ENCODE results near the gene NAV2. TPM values are rescaled to one million over a fixed set of nuclear protein-coding genes. Genes with fewer than 3 reads are reported as not detected.
"Not testable (repeated sequence)": the region's sequence is repeated elsewhere in the genome, so short reads cannot be mapped to it uniquely, and the experiment has no call there.

NAV2 gene
- total RNA-seq, 4 donors from 2014 or later, result 9.1 to 34.7 (median 22.2) TPM

GRCh38 chr11:20000351-20001134, 287.9 kb downstream of the NAV2 start:
- no peak overlapping the region for H3K27ac ChIP-seq
- no peaks in the 10 kb centered on the region for H3K4me1 ChIP-seq
- no peak overlapping the region for H3K4me3 ChIP-seq
- WGBS, result 89% methylated on average over 12 of the region's 13 CpGs
- no peaks in the 10 kb centered on the region for H3K27me3 ChIP-seq
- no peak for TF ChIP-seq CTCF (IDR thresholded peaks at IDR 0.05)
- TF ChIP-seq POLR2AphosphoS5 (IDR thresholded peaks at IDR 0.05), result no peak
- no peak for TF ChIP-seq EP300 (IDR thresholded peaks at IDR 0.05)
- no peak for TF ChIP-seq POLR2A (IDR thresholded peaks at IDR 0.05)
- no peaks in the 10 kb centered on the region for H3K9me3 ChIP-seq
- no peaks in the 10 kb centered on the region for H3K36me3 ChIP-seq
- DNase-seq (ENCODE audit: low spot score in 2 of 2), result no peak

DNA sequence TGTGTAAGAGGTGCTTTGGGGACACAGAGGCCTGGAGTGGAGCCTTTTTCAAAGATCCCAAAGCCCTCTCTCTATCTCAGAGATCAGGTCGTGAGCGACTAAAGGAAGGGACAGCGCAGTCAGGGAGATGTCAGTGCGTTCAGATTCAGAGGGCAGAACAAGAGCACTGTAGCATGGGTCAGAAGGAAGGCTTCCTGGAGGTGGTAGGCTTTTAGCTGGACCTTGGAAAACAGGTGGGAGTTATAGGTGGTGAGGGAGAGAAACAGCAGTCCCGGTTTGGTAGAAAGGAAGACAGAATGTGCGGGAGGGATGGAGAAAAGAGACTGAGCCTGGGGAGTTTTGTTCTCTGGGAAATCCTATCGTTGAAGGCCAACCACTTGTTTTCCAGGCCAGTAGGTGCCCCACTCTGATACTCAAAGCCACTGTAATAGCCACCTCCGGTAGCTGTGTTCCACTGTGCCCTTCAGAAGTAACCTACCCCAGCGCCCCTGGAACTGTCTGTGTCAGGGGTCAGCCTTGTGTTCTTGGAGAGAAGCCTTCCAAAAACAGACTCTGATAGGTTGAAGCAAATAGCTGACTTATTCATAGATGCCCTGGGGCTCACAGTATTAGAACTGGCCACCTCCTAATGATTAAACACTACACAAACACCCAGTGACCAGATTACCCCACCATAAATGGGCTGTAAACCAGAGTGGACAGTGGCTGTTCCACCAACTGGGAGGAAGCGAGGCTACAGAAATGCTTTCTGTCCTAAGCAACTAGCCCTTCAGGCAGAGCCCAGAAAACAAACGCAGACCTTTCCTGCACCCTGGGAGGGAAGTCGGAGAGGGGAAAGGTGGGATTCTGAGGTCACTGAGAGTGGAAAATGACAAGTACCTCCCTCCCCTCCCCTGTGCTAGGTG, 289.9 kb downstream of the NAV2 start:
- Histone ChIP-seq H3K9me3 (no peaks in the 10 kb centered on the region), H3K4me1 (no peaks in the 10 kb centered on the region), H3K4me3 (no peak overlapping the region), H3K27me3 (no peaks in the 10 kb centered on the region), H3K36me3 (no peaks in the 10 kb centered on the region), H3K27ac (no peak overlapping the region)
- no peak for DNase-seq (ENCODE audit: low spot score in 2 of 2)
- 91% methylated on average over 12 of the region's 12 CpGs for WGBS
- TF ChIP-seq EP300 (IDR thresholded peaks at IDR 0.05), result no peak
- no peak for TF ChIP-seq CTCF (IDR thresholded peaks at IDR 0.05)
- TF ChIP-seq POLR2AphosphoS5 (IDR thresholded peaks at IDR 0.05), result no peak
- no peak for TF ChIP-seq POLR2A (IDR thresholded peaks at IDR 0.05)

- 74% methylated on average over 4 of the region's 4 CpGs for WGBS
- TF ChIP-seq EP300 (IDR thresholded peaks at IDR 0.05) (no peak), POLR2A (IDR thresholded peaks at IDR 0.05) (no peak), POLR2AphosphoS5 (IDR thresholded peaks at IDR 0.05) (no peak), CTCF (IDR thresholded peaks at IDR 0.05) (no peak)
- Histone ChIP-seq H3K27me3 (no peaks in the 10 kb centered on the region), H3K9me3 (no peaks in the 10 kb centered on the region), H3K4me1 (no peaks in the 10 kb centered on the region), H3K4me3 (no peak overlapping the region), H3K27ac (no peak overlapping the region), H3K36me3 (no peaks in the 10 kb centered on the region)
- no peak for DNase-seq (ENCODE audit: low spot score in 2 of 2)
Observed at GRCh38 chr11:20003351-20003750, 290.7 kb downstream of the NAV2 start.

DNA sequence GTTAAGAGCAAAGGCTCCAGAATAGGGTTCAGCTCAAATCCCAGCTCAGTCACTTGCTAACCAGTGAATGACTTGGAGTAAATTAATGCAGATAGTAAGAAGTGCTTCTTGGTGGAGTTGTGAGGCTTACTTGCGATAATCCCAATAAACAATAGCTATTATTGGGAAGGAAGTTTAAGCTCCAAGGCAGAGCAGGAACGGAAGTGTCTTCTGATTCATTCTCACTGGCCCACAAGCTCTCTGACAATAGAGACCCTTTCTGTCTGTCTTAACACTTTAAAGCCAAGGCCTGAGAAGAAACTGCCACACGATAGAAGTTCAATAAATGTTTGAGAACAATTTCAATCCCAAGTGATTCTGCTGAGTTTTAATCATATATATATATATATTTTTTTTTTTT, 292.2 kb downstream of the NAV2 start:
- no peak for TF ChIP-seq POLR2AphosphoS5 (IDR thresholded peaks at IDR 0.05)
- TF ChIP-seq EP300 (IDR thresholded peaks at IDR 0.05), result no peak
- no peak for TF ChIP-seq CTCF (IDR thresholded peaks at IDR 0.05)
- no peak for TF ChIP-seq POLR2A (IDR thresholded peaks at IDR 0.05)
- Histone ChIP-seq H3K9me3 (no peaks in the 10 kb centered on the region), H3K27me3 (no peaks in the 10 kb centered on the region), H3K36me3 (no peaks in the 10 kb centered on the region), H3K4me1 (no peaks in the 10 kb centered on the region), H3K27ac (no peak overlapping the region), H3K4me3 (no peak overlapping the region)
- DNase-seq (ENCODE audit: low spot score in 2 of 2), result no peak
- WGBS, result 84% methylated on average over 3 of the region's 3 CpGs

DNA sequence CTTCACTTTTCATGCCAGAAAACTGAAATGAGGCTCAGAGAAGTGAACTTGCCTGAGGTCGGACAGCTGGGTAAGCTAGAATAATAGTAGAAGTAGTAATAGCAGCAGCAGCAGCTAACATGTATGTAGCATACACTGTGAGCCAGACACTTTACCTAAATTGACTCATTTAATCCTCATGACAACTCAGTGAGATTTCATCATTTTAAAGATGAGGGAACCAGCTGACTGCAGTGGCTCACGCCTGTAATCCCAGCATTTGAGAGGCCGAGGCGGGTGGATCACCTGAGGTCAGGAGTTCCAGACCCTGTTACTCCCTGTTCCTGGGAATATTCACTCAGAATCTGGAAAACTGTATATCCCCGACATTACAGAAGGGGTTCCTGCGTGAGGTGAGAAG, 293.1 kb downstream of the NAV2 start:
- DNase-seq (ENCODE audit: low spot score in 2 of 2), result no peak
- Histone ChIP-seq H3K27me3 (no peaks in the 10 kb centered on the region), H3K27ac (no peak overlapping the region), H3K9me3 (no peaks in the 10 kb centered on the region), H3K36me3 (no peaks in the 10 kb centered on the region), H3K4me3 (no peak overlapping the region), H3K4me1 (no peaks in the 10 kb centered on the region)
- WGBS, result 86% methylated on average over 6 of the region's 6 CpGs
- TF ChIP-seq CTCF (IDR thresholded peaks at IDR 0.05) (no peak), POLR2A (IDR thresholded peaks at IDR 0.05) (no peak), EP300 (IDR thresholded peaks at IDR 0.05) (no peak), POLR2AphosphoS5 (IDR thresholded peaks at IDR 0.05) (no peak)

DNA sequence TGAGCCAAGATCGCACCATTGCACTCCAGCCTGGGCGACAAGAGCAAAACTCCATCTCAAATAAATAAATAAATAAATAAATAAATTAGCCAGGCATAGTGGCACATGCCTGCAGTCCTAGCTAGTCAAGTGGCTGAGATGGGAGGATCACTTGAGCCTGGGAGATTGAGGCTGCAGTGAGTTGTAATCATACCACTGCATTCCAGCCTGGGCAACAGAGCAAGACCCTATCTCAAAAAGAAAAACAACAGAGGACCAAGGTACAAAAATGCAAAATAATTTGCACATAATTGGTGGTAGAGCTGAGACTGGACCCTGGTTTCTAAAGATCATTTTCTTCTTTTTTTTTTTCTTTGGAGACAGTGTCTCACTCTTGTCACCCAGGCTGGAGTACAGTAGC, 294.0 kb downstream of the NAV2 start:
- H3K4me3 ChIP-seq; H3K27me3 ChIP-seq; DNase-seq (ENCODE audit: low spot score in 2 of 2); H3K9me3 ChIP-seq; H3K4me1 ChIP-seq; H3K36me3 ChIP-seq; H3K27ac ChIP-seq: not testable (repeated sequence)
- WGBS, result 98% methylated on average over 2 of the region's 2 CpGs
